ENCODE data around the gene PPP1CA.

The PPP1CA gene

DNA sequence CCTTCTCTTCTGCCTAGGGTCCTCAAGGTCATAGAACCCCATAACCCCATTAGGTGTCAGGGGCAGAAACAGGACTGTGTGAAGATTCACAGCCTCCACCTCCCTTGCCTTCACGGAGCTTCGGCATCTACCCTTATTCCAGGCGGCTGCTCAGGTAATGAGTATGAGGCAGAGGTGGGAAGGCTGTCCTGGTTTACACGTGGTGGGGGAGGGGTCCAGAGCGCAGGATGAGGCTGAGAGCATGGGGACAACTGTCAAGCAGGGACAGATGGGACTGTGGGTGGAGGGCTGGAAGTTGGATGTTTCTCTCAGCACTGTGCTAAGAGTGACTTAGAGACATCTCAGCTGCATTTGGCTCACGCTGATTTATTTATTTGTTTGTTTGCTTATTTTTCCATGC is 14.1 kb downstream of the PPP1CA start:
- DNase-seq: no peak

- no peak for DNase-seq
Observed at GRCh38 chr11:67387069-67387468, 14.6 kb downstream of the PPP1CA start.

GRCh38 chr11:67384851-67385366 is 16.7 kb downstream of the PPP1CA start:
- DNase-seq: peak in 37 of 56 donors; percentile 18 to 81 (median 43)

DNA sequence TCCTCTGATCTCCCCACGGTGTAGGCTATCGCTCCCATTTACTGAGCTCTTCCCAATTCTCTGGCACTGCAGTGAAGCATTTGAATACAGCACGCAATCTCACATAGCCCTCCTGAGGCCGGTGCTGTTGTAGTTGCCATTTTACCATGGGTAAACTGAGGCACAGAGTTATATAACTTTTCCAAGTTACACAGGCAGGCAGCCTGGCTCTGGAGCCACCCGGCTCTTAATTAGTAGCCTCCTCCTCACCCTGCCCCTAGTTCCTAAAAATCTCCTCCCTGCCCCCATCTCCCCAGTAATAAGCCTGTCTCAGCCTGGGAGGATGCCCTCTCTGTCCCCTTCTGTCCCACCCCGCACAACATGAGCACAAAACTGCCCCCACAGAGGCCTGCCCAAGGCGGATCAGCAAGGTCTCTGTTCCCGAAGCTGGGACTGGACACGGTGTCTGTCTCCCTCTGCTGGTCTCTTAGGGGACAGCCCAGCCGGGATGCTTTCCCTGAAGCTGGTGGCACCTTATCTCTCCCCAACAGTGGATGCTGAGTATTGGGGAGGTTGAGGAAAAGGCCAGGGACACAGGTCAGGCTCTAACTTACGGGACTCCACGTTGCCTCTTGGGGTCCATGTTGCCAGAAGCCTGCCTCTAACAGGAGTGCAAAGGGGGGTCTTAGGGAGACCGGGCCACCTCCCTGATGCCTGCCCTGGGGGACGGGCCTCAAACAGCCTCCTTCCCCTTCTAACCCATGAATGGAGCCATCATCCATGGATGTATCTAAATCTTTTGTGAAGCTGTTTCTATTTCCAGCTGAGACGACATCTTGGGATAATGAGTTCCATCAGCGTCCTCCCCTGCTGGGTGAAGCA is 19.2 kb downstream of the PPP1CA start:
- peak in 49 of 56 donors; percentile 20 to 88 (median 61) for DNase-seq

GRCh38 chr11:67381244-67381972 is 20.2 kb downstream of the PPP1CA start:
- no peak for DNase-seq

- no peak for DNase-seq
Observed at GRCh38 chr11:67379061-67380058, 22.3 kb downstream of the PPP1CA start.

DNA sequence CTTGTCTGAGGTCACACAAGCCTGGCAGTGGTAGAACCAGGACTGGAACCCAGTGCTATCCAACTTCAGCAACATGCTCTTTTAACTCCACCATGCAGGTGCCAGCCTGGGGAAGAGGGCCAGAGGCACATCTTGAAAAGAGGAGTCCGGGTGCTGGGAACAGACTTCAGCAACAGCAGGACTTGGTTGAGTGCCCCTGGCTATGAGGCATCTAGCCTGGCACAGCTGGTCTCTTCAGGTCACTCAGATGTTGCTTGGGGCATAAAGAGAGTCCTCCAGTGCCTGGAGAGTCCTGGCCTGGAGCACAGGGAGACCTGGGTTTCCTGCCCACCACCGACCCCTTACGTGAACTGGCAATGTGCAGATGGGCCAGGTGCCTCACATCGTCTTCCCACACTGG is 23.1 kb downstream of the PPP1CA start:
- no peak for DNase-seq

GRCh38 chr11:67376873-67377808 is 24.5 kb downstream of the PPP1CA start:
- DNase-seq: no peak

DNA sequence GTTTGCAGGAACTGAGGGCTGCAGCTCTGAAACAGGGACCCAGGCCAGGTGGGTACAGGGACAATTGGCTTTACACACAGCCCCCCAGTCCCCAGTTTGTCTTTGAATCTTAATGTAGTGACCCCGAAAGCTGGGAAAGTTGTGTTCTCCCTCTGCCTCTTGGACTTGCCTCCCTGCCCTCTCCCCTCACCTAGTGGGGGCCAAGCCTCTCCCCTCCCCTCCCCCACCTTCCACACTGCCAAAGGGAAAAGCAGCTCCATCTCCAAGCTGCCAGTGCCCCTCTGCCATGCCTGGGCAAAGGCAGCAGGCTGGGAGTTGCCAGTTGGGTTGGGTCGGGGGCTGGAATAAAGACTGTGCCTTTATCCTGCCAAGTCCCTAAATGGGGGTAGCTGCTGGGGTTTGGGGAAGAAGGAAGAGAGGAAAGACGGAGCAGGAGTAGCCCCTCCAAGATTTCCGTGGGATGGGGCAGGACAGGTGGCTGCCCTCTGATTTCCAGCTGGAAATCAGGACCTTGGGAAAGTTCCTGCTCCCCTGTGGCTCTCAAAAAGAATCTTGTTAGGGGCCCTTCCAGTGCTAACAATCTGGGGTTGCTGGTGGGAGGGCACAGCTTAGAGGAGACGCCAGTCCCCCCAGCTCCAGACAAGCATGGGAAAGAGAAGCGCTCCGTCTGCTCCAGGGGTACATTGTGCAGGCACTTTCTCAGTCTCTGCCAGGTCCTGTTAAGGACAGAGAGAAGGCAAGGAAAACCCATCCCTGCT is 25.4 kb downstream of the PPP1CA start:
- no peak for DNase-seq

DNA sequence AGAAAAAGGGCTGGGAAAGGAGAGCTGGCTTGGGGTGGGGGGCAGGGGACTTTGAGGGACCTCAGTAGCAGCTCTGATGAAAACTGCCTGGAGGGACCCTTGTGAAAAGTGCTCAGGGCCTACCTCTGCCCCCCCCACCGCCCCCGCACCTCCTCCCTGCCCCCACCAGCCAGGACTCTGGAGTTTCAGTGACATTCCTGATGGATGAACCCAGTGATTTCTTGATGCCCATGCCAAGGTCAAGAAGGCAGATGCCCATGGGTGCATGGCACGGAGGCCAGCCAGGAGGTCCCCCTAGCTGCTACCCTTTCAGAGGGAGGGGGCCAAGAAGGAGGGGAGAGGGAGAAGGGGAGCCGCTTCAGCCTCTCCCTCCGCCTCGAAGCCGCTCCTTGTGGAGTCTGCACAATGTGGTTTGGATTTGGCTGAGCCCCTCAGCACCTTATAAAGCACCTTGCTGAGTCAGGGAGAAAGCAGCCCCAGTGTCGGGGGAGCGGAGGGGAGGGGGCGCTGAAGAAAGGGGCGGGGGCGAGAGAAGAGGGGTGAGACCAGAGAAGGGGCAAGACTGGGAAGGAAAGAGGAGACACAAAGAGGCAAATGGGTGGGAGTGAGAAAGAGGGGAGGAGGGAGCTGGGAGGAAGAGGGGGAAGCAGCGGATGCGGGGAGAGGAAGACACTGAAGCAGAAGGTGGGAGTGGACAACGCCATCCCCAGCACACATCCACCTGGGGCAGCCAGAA is 26.2 kb downstream of the PPP1CA start:
- no peak for DNase-seq

- no peak for DNase-seq
Observed at GRCh38 chr11:67374571-67375281, 26.9 kb downstream of the PPP1CA start.

GRCh38 chr11:67373648-67374570 is 27.7 kb downstream of the PPP1CA start:
- DNase-seq: peak in 15 of 56 donors; percentile 14 to 64 (median 33)

- DNase-seq: peak in 2 of 56 donors; percentile 20 to 28
Observed at GRCh38 chr11:67372993-67373647, 28.5 kb downstream of the PPP1CA start, which contains the start of gene CLCF1. TSS of gene CLCF1 (minus strand) at chr11:67373598. CDS start at chr11:67373539, 59 bp downstream.

GRCh38 chr11:67372321-67372992 is 29.2 kb downstream of the PPP1CA start:
- DNase-seq: peak in 1 of 56 donors; percentile 41

DNA sequence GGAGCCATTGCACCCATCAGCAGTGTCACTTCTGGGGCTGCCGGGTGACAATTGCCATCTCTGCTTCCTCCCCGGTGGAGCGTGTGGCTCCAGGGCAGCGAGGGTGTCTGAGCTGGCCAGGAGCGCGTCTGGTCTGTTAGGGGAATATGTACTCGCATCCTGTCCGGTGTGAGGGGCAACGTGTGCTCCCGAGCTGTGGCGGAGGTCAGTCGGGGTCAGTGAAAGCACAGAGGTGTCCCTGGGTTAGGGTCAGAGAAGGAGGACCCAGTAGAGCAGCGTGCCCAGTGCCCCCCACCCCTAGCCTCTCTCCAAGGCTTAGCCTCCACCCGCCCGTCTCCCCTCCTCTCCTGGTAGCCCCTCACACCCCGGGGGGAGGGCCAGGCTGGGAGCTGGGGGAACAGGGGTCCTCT is 29.7 kb downstream of the PPP1CA start:
- no peak for DNase-seq
